Measurements from ENCODE around the gene TBX2.

DNA sequence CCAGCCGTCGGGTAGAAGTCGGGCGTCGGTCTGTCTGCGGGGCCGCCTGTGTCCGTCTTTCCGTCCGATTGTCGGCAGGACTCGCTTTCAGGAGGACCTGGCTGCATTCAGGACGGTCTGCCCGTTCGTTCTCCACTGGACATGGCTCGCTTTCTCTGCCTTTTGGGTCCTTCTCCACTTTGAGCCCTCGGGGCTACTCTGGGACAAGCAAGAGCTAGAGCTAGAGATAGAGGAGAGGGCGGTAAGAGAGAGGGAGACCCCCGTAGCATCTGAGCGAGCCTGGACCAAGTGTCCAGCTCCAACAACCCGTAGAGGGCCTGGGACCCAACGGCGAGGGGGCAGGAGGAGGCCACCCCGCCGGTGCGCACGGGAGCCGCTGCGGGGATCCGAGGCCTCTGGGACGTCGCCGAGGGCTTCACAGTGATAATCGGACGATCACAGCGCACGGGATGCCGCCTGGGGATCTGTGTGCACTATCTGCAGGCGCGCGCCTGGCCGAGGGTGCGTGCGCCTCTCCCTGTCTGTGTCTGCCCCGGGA lies 57.1 kb downstream of the TBX2 start:
- TF ChIP-seq POLR2A (IDR thresholded peaks at IDR 0.05) (no peak), EP300 (IDR thresholded peaks at IDR 0.05) (no peak), POLR2AphosphoS5 (IDR thresholded peaks at IDR 0.05) (no peak)
- TF ChIP-seq, protein P1, sequence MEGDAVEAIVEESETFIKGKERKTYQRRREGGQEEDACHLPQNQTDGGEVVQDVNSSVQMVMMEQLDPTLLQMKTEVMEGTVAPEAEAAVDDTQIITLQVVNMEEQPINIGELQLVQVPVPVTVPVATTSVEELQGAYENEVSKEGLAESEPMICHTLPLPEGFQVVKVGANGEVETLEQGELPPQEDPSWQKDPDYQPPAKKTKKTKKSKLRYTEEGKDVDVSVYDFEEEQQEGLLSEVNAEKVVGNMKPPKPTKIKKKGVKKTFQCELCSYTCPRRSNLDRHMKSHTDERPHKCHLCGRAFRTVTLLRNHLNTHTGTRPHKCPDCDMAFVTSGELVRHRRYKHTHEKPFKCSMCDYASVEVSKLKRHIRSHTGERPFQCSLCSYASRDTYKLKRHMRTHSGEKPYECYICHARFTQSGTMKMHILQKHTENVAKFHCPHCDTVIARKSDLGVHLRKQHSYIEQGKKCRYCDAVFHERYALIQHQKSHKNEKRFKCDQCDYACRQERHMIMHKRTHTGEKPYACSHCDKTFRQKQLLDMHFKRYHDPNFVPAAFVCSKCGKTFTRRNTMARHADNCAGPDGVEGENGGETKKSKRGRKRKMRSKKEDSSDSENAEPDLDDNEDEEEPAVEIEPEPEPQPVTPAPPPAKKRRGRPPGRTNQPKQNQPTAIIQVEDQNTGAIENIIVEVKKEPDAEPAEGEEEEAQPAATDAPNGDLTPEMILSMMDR (IDR thresholded peaks at IDR 0.05), result no peak

All from sigmoid colon (tissue), 4 donors.